Smooth muscle cell (in vitro differentiated cells): ENCODE measurements around the gene AP4B1. TPM values are rescaled to one million over a fixed set of nuclear protein-coding genes. Genes with fewer than 3 reads are reported as not detected.

Source experiments
- DNase-seq: peaks from one replicate; lab custom pipeline; 2025; ENCODE audit not compliant: unreplicated experiment; lab: John Stamatoyannopoulos, UW
- H2AFZ ChIP-seq: fragments of 200-600 bp; sonication (generic); 2 replicates; pipeline ENCODE4 v1.6.0; 2016; ENCODE audit warnings: antibody characterized with exemption, low read depth, mild to moderate bottlenecking
- H3F3A ChIP-seq: fragments of 200-600 bp; sonication (generic); 2 replicates; pipeline ENCODE4 v1.6.0; 2017; ENCODE audit warnings: antibody characterized with exemption, low read depth
- H3K27ac ChIP-seq: fragments of 200-600 bp; sonication (generic); 2 replicates; pipeline ENCODE4 v1.5.1; 2016; ENCODE audit warnings: low read depth, mild to moderate bottlenecking
- H3K27me3 ChIP-seq: fragments of 200-600 bp; sonication (generic); 2 replicates; pipeline ENCODE4 v1.6.1; 2016; ENCODE audit warnings: low read depth, mild to moderate bottlenecking
- H3K36me3 ChIP-seq: fragments of 200-600 bp; sonication (generic); 2 replicates; pipeline ENCODE4 v1.5.1; 2016; ENCODE audit warnings: low read depth
- H3K4me1 ChIP-seq: fragments of 200-600 bp; sonication (generic); 2 replicates; pipeline ENCODE4 v1.5.1; 2016; ENCODE audit warnings: low read depth
- H3K4me2 ChIP-seq: fragments of 200-600 bp; sonication (generic); 2 replicates; pipeline ENCODE4 v1.6.0; 2016; ENCODE audit warnings: mild to moderate bottlenecking
- H3K4me3 ChIP-seq: fragments of 200-600 bp; sonication (generic); 2 replicates; pipeline ENCODE4 v1.5.1; 2016; ENCODE audit warnings: mild to moderate bottlenecking
- H3K79me2 ChIP-seq: fragments of 200-600 bp; sonication (generic); 2 replicates; pipeline ENCODE4 v1.6.0; 2016; ENCODE audit warnings: low read depth, mild to moderate bottlenecking
- H3K9ac ChIP-seq: fragments of 200-600 bp; sonication (generic); 2 replicates; pipeline ENCODE4 v1.6.0; 2016; ENCODE audit warnings: low read depth
- H3K9me3 ChIP-seq: fragments of 200-600 bp; sonication (generic); replicated peaks from 2 replicates; pipeline ENCODE4 v1.5.1; 2016; ENCODE audit warnings: low read depth
- H4K20me1 ChIP-seq: fragments of 200-600 bp; sonication (generic); 2 replicates; pipeline ENCODE4 v1.6.0; 2016; ENCODE audit warnings: low read depth
- CTCF ChIP-seq: fragments of 200-600 bp; sonication (generic); IDR thresholded peaks from 2 replicates; pipeline ENCODE4 v1.5.1; 2017; ENCODE audit warnings: borderline replicate concordance, mild to moderate bottlenecking, antibody characterized with exemption; ENCODE audit not compliant: insufficient read depth, poor library complexity, severe bottlenecking
- WGBS: methylation state at CpG from one replicate; pipeline ENCODE4 v1.1.7; 2016; ENCODE audit warnings: low lambda C conversion rate; 5-methylcytosine and 5-hydroxymethylcytosine counted together
- polyA plus RNA-seq: library from polyadenylated mRNA; unstranded; fragments of >200 nt; fragmentation: Nextera tagmentation; extraction: Ambion mirVana; gene quantifications from 2 replicates; pipeline ENCODE4 v1.2.1, GENCODE V29; 2016
- total RNA-seq: library from RNA; depleted of rRNA; stranded (reverse); fragments of >200 nt; gene quantifications from 2 replicates; pipeline ENCODE4 v1.2.3, GENCODE V29; 2014

The AP4B1 gene
- total and polyA plus RNA-seq, 2 experiments from 2014 or later = 11.6 to 17.3 TPM

- DNase-seq = no peak
- Histone ChIP-seq H3K4me1 (no peaks in the 10 kb centered on the region), H3K27ac (no peak within 1 kb of the TSS), H3K9me3 (no peaks in the 10 kb centered on the region), H3F3A (no peaks in the 10 kb centered on the region), H3K27me3 (no peaks in the 10 kb centered on the region), H3K36me3 (no peaks in the 10 kb centered on the region), H3K4me2 (no peak within 1 kb of the TSS), H3K79me2 (no peaks in the 10 kb centered on the region), H3K4me3 (no peak within 1 kb of the TSS), H3K9ac (no peak within 1 kb of the TSS), H2AFZ (no peak within 1 kb of the TSS), H4K20me1 (no peaks in the 10 kb centered on the region)
- WGBS = 91% methylated on average over 6 of the region's 6 CpGs
- TF ChIP-seq CTCF = no peak
Observed at GRCh38 chr1:113887402-113888175, 17.0 kb downstream of the AP4B1 start, which contains the start of gene BCL2L15. Gene BCL2L15, minus strand, starts transcription at chr1:113887581. Its CDS starts 206 bp downstream, at chr1:113887375.

- no peak overlapping the region for H3K27ac ChIP-seq
- H3K9me3 ChIP-seq = no peaks in the 10 kb centered on the region
- DNase-seq = no peak
- H3K27me3 ChIP-seq = no peaks in the 10 kb centered on the region
- no peak overlapping the region for H2AFZ ChIP-seq
- no peak overlapping the region for H3K4me3 ChIP-seq
- no peak overlapping the region for H3K9ac ChIP-seq
- H3K79me2 ChIP-seq = no peaks in the 10 kb centered on the region
- H3K4me2 ChIP-seq = no peak overlapping the region
- H3K4me1 ChIP-seq = no peaks in the 10 kb centered on the region
- TF ChIP-seq CTCF = no peak
- H3F3A ChIP-seq = no peaks in the 10 kb centered on the region
- 92% methylated on average over 17 of the region's 17 CpGs for WGBS
- no peaks in the 10 kb centered on the region for H4K20me1 ChIP-seq
- H3K36me3 ChIP-seq = no peaks in the 10 kb centered on the region
Observed at GRCh38 chr1:113886417-113887401, 17.9 kb downstream of the AP4B1 start.

GRCh38 chr1:113881661-113882060, 22.9 kb downstream of the AP4B1 start:
- H3K27ac ChIP-seq = no peak overlapping the region
- TF ChIP-seq CTCF = no peak
- H3K27me3 ChIP-seq = no peaks in the 10 kb centered on the region
- no peak overlapping the region for H3K4me2 ChIP-seq
- H4K20me1 ChIP-seq = no peaks in the 10 kb centered on the region
- H3K36me3 ChIP-seq = no peaks in the 10 kb centered on the region
- no peak for DNase-seq
- WGBS = 94% methylated on average over 2 of the region's 2 CpGs
- H2AFZ ChIP-seq = no peak overlapping the region
- no peak overlapping the region for H3K9ac ChIP-seq
- H3K79me2 ChIP-seq = no peaks in the 10 kb centered on the region
- no peaks in the 10 kb centered on the region for H3F3A ChIP-seq
- H3K4me3 ChIP-seq = no peak overlapping the region
- no peaks in the 10 kb centered on the region for H3K4me1 ChIP-seq
- no peaks in the 10 kb centered on the region for H3K9me3 ChIP-seq
